ENCODE results near the gene TRIP10.
"Not testable (repeated sequence)": the region's sequence is repeated elsewhere in the genome, so short reads cannot be mapped to it uniquely, and the experiment has no call there.

Gene TRIP10

GRCh38 chr19:6739390-6739882 is at the start of gene TRIP10:
Gene TRIP10 (plus strand): TSS chr19:6739680. CDS start chr19:6739762, 82 bp downstream.
- DNase-seq, result peak; percentile 63
- in situ Hi-C loops (cut with MboI; ENCODE audit: low pct_unique_long_range_greater_than_20kb, low sequenced_read_pairs), result no loop called here

GRCh38 chr19:6690160-6690885 is 49.2 kb upstream of the TRIP10 start:
- in situ Hi-C loops (cut with MboI; ENCODE audit: low pct_unique_long_range_greater_than_20kb, low sequenced_read_pairs), result no loop called here
- no peak for DNase-seq

- DNase-seq, result no peak
- in situ Hi-C loops (cut with MboI; ENCODE audit: low pct_unique_long_range_greater_than_20kb, low sequenced_read_pairs), result no loop called here
These were observed 48.1 kb upstream of the TRIP10 start for GRCh38 chr19:6691342-6691741.

- in situ Hi-C loops (cut with MboI; ENCODE audit: low pct_unique_long_range_greater_than_20kb, low sequenced_read_pairs), result no loop called here
- DNase-seq, result no peak
These were observed 47.5 kb upstream of the TRIP10 start for GRCh38 chr19:6692027-6692426.

- in situ Hi-C loops (cut with MboI; ENCODE audit: low pct_unique_long_range_greater_than_20kb, low sequenced_read_pairs), result no loop called here
- DNase-seq, result no peak
These were observed 46.4 kb upstream of the TRIP10 start for GRCh38 chr19:6693056-6693471.

GRCh38 chr19:6693681-6694080 is 45.8 kb upstream of the TRIP10 start:
- in situ Hi-C loops (cut with MboI; ENCODE audit: low pct_unique_long_range_greater_than_20kb, low sequenced_read_pairs), result no loop called here
- DNase-seq, result no peak

- no peak for DNase-seq
- in situ Hi-C loops (cut with MboI; ENCODE audit: low pct_unique_long_range_greater_than_20kb, low sequenced_read_pairs), result no loop called here
These were observed 45.2 kb upstream of the TRIP10 start for GRCh38 chr19:6694147-6694815.

- in situ Hi-C loops (cut with MboI; ENCODE audit: low pct_unique_long_range_greater_than_20kb, low sequenced_read_pairs), result no loop called here
- no peak for DNase-seq
These were observed 43.1 kb upstream of the TRIP10 start for GRCh38 chr19:6696239-6696820.

- in situ Hi-C loops (cut with MboI; ENCODE audit: low pct_unique_long_range_greater_than_20kb, low sequenced_read_pairs), result no loop called here
- no peak for DNase-seq
These were observed 42.2 kb upstream of the TRIP10 start for GRCh38 chr19:6697291-6697690.

GRCh38 chr19:6699935-6700334 is 39.5 kb upstream of the TRIP10 start:
- DNase-seq, result no peak
- in situ Hi-C loops (cut with MboI; ENCODE audit: low pct_unique_long_range_greater_than_20kb, low sequenced_read_pairs), result no loop called here

GRCh38 chr19:6700586-6701316 is 38.7 kb upstream of the TRIP10 start:
- in situ Hi-C loops (cut with MboI; ENCODE audit: low pct_unique_long_range_greater_than_20kb, low sequenced_read_pairs), result no loop called here
- DNase-seq, result no peak

- DNase-seq, result no peak
- in situ Hi-C loops (cut with MboI; ENCODE audit: low pct_unique_long_range_greater_than_20kb, low sequenced_read_pairs), result no loop called here
These were observed 33.4 kb upstream of the TRIP10 start for GRCh38 chr19:6705931-6706632.

GRCh38 chr19:6706633-6706958 is 32.9 kb upstream of the TRIP10 start:
- in situ Hi-C loops (cut with MboI; ENCODE audit: low pct_unique_long_range_greater_than_20kb, low sequenced_read_pairs), result no loop called here
- DNase-seq, result no peak

GRCh38 chr19:6707011-6707657 is 32.3 kb upstream of the TRIP10 start:
- in situ Hi-C loops (cut with MboI; ENCODE audit: low pct_unique_long_range_greater_than_20kb, low sequenced_read_pairs), result no loop called here
- DNase-seq, result no peak

- no peak for DNase-seq
- in situ Hi-C loops (cut with MboI; ENCODE audit: low pct_unique_long_range_greater_than_20kb, low sequenced_read_pairs), result no loop called here
These were observed 31.8 kb upstream of the TRIP10 start for GRCh38 chr19:6707658-6708018.

GRCh38 chr19:6708346-6708745 is 31.1 kb upstream of the TRIP10 start:
- DNase-seq, result no peak
- in situ Hi-C loops (cut with MboI; ENCODE audit: low pct_unique_long_range_greater_than_20kb, low sequenced_read_pairs), result no loop called here

- DNase-seq; in situ Hi-C loops (cut with MboI; ENCODE audit: low pct_unique_long_range_greater_than_20kb, low sequenced_read_pairs): not testable (repeated sequence)
These were observed 30.6 kb upstream of the TRIP10 start for GRCh38 chr19:6708913-6709312.

GRCh38 chr19:6709549-6709948 is 29.9 kb upstream of the TRIP10 start:
- no peak for DNase-seq
- in situ Hi-C loops (cut with MboI; ENCODE audit: low pct_unique_long_range_greater_than_20kb, low sequenced_read_pairs), result no loop called here

Data from KBM-7 (cell line).